ENCODE measurements around the gene ZCCHC14.

The ZCCHC14 gene

DNA sequence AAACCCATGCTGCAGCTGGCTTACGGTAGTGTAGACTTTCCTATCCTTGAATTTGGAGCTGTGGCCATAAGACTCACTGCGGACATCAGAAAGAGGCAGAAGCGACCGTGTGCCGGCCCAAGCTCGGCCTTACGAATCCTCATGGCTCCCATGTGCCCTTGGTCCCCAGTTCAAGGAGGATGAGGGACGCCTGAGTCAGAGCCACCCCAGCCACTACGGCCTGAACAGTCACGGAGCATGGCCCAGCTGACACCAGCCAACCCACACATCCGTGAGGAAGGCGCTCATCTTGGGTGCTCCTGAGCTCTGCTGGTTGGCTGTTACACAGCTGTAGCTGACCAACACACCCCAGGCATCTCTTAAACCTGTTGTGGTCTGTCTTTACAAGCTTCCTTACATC is 44.0 kb downstream of the ZCCHC14 start:
- no peak for DNase-seq

DNA sequence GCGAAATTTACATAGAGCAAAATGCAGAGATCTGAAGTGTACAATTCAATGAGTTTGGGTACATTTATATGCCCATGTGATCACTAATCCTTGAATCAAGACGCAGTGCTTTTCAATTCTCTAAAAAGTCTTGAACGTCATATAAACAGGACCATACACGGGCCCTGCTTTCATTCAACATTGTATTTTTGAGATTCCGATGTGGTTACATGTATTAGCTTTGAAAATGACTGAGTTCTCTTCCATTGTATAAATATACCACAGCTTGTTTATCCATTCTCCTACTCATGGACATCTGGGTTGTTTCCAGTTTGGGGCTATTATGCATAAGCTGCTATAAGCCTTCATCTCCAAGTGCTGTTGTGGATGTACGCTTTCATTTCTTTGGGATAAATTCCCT is 45.5 kb downstream of the ZCCHC14 start:
- no peak for DNase-seq

DNA sequence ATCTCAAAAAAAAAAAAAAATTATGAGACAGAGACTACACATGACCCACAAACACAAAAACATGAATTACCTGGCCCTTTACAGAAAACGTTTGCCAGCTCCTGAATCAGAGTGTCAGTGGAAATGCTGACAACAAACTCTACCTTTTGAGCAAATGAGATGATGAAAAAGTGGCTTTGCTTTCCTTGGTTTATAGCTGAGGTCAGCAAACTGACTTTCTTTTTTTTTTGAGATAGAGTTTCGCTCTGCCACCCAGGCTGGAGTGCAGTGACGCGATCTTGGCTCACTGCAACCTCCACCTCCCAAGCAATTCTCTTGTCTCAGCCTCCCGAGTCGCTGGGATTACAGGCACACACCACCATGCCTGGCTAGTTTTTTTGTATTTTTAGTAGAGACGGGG is 46.3 kb downstream of the ZCCHC14 start:
- DNase-seq = no peak

GRCh38 chr16:87445486-87445885 is 47.3 kb downstream of the ZCCHC14 start:
- no peak for DNase-seq

DNA sequence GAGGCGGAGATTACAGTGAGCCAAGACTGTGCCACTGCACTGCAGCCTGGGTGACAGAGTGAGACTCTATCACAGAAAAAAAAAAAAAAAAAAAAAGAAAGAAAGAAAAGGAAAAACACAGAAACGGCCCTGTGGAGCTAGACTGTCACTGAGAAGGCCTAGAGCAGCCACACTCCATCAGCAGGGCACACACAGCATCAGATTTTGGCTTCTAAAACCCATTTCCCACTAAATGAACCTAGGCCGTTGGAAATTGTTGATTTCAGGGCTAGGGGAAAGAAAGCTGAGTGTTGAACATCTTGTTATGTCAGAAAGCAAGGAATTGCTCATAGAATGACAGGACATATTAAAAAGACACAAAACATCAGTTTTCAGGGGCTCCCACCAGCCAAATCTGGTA is 48.9 kb downstream of the ZCCHC14 start:
- no peak for DNase-seq

- DNase-seq = no peak
Observed at GRCh38 chr16:87443016-87443415, 49.8 kb downstream of the ZCCHC14 start.

GRCh38 chr16:87442581-87442966 is 50.2 kb downstream of the ZCCHC14 start:
- no peak for DNase-seq

DNA sequence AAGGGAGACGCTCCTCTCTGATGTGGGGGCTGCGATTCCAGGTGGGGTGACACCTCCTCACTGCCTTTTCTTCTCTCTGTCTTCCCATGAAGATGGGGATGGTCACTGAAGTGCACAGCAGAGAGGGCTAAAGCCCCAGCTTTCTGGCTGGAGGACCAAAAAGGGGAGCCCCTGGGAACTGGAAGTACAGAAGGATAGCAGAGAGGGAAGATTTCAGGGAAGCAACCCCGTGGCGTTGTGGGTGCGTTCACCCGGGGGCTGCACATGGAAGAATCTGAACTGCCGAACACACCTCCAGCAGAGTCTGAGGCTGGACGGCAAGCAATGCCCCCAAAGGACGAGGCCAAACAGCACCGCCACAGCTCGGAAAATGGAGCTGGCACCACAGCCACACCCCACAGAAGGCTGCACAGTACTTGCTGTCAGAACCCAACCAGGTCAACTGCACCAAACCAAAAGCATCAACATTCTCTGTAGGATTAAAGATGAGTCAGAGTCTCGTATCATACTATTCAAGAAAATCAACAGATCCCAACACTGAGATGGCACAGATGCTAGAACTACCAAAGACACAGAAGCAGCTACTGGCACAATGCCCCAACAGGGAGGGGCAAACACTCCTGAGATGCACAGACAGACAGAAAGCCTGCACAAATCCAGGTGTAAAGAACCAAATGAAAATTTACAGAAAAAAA is 50.8 kb downstream of the ZCCHC14 start:
- no peak for DNase-seq

DNA sequence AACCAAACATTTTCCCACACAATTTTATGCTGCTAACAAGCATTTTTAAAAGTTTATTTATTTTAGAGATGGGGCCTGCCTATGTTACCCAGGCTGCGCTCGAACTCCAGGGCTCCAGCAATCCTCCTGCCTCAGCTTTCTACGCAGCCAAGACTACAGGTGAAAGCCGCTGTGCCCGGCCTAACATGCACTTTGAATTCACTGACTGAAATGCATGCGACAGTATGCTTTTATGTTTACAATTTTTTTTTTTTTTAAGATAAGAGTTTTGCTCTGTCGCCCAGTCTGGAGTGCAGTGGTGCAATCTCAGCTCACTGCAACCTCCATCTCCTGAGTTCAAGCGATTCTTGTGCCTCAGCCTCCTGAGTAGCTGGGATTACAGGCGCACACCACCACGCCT is 52.9 kb downstream of the ZCCHC14 start:
- no peak for DNase-seq

DNA sequence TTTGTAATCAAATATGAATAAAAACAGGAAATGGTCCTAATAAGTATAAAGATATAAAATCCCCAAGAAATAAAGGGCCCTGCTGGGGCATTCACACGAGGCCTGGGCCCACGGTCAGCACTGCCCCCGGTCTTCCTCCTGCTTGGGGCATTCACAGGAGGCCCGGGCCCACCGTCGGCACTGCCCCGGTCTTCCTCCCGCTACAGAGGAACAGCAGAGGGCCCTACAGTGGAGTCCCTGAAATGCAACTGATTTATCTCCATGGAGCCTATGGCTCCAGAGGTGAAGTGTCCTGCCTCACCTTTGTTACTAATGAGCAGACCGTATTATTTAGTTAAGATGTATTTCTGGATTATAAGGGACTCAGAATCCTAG is 54.2 kb downstream of the ZCCHC14 start:
- no peak for DNase-seq

- DNase-seq = no peak
Observed at GRCh38 chr16:87437911-87438610, 54.8 kb downstream of the ZCCHC14 start.

- DNase-seq = no peak
Observed at GRCh38 chr16:87437327-87437726, 55.5 kb downstream of the ZCCHC14 start.

DNA sequence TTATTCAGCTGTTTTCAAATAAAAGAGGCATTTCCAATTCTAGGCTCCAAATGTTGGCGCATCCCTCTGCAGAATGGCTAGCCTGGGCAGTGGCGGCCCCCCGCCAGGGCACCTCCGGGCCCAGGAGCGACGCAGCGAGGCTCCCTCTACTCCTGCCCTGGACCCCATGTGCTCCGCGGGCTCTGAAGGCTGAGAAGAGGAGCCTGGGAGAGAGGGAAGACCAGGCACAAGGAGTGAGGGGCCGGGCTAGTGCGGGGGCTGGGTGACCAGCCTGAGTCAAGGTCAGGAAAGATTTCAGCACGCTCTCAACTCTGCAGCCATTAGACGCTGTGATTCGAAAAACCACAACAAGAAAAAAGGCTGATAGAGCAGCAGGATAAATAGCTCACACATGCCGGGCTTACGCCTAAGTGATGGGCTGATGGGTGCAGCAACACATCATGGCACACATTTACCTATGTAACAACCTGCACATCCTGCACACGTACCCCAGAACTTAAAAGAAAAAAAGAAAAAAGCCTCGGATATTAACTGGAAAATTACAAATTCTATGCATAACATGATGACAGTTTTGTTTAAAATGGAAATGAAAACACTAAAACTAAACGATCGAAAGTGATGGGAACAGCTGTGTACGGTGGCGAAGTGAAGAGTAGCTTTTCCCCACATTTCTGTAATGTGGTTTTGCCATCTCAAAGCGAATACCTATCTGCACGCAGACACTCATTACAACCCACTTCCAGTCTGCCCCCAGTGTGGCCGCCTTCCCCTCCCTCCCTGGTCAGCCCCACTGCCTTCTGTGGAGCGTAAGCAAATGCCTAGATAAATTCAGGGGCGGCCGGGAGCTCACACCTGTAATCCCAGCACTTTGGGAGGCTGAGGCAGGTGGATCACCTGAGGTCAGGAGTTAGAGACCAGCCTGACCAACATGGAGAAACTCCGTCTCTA is 56.3 kb downstream of the ZCCHC14 start:
- DNase-seq = no peak

GRCh38 chr16:87435372-87436224 is 57.2 kb downstream of the ZCCHC14 start:
- no peak for DNase-seq

- no peak for DNase-seq
Observed at GRCh38 chr16:87434146-87434667, 58.6 kb downstream of the ZCCHC14 start.

DNA sequence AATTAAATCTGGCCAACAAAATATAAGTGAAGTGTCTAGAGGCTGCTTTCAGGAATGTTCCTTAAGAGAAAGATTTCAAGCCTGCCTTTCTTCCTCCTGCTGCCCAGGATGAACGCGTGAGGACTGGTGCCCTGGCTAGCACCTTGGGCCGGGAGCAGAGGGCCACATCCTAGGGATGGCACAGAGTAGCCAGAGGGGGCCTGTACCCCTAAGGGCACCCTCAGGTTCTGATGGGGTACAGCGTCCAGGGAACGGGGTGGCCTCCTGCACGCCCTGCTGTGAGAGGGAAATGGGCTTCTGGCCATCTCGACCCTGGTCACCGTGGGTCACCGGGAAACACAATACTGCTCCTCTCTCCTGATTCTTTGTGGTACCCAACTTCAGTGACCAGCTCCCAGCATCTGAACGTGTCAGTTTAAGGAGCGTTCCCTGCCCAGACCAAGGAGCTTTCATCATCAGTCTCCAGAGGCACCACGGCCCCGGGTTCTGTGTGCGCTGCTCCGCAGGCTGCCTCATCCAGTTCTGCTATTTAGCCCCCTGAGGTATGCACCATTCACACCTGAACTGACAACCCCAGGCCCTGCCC is 60.4 kb downstream of the ZCCHC14 start:
- DNase-seq = no peak

DNA sequence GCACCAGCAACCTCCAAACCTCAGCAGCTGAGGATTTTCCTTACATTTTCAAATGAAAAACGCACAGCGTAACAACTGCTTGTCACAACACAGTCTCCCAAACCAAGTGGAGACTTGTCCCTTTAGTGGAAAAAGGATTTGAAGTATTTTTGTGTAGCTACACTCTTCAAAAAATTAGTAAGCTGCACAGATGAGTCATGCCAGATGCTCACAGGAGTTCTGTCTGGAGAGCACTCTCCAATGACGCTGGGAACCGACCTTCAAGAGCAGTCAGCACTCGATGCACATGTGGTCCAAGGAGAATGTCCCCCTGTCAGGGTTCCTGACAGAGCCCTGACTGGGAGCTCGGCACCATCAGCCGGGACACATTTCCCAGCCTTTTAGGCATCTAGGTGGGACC is 60.9 kb downstream of the ZCCHC14 start:
- no peak for DNase-seq

DNA sequence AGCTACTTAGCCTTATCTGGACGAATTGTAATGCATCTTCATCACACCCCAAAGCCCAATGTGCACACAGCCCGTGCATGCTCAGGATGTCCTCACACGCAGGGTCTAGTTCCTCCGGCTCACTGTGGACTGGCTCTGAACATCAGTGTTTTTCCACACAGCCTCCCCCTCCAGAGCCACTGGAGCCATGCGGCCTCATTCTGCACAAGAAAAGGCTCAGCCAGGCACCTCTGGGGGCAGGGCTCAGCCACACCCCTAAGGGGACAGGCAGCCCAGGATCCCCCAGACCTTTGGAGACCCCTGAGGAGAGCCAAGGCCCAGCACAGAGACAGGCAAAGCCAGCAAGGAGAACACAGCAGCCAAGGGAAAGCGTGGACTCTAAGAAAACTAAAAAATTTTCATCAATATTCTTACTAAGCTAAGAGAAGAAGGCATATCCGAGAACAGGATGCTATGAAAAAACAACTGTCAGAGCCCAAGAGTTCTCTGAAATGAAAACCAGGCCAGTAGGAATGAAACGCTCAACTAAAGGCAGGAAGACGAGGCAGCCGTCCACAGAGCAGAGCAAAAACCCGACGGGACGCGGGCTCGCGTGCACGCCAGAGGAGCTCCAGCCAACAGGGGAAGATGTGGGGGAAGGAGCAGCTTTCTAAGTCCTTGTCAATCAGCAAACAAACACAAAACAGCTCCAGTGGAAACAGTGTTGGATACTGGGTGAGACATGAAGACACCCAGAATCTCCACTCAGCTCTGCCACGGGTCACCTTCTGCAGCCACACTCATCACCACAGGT is 66.2 kb downstream of the ZCCHC14 start:
- DNase-seq = no peak

GRCh38 chr16:87425941-87426340 is 66.9 kb downstream of the ZCCHC14 start:
- DNase-seq = no peak

GRCh38 chr16:87424266-87424665 is 68.6 kb downstream of the ZCCHC14 start:
- no peak for DNase-seq

GRCh38 chr16:87423429-87423828 is 69.4 kb downstream of the ZCCHC14 start:
- DNase-seq = no peak

All from activated gamma-delta T cell treated with Interleukin-2 at 50 U/mL for 16 hours (primary cell).